ENCODE results near the gene DDX10.

DDX10 gene

GRCh38 chr11:108897071-108897481, 232.2 kb downstream of the DDX10 start:
- H2BK15ac ChIP-seq (ENCODE audit: low read length), result no peak overlapping the region
- no peak overlapping the region for H4K8ac ChIP-seq (ENCODE audit: low read depth, low read length)
- no peak overlapping the region for H3K9ac ChIP-seq (ENCODE audit: low read depth, low read length, poor library complexity)
- H3K36me3 ChIP-seq (replicated peaks in 1 of 2; ENCODE audit: control insufficient read depth in 2 of 2, insufficient read depth in 2 of 2, low read length in 2 of 2), result no peaks in the 10 kb centered on the region
- peak overlapping the region; percentile 53 for H3K27ac ChIP-seq (replicated peaks; ENCODE audit: low read length)
- no peak overlapping the region for H3K4me2 ChIP-seq (ENCODE audit: insufficient read depth, low read length, poor library complexity, severe bottlenecking)
- no peaks in the 10 kb centered on the region for H3K27me3 ChIP-seq (ENCODE audit: control insufficient read depth in 3 of 3, insufficient read depth in 3 of 3, low read depth in 1 of 3, low read length in 3 of 3)
- no peak overlapping the region for H2AFZ ChIP-seq (ENCODE audit: low read length)
- no peak overlapping the region for H3K14ac ChIP-seq (ENCODE audit: low read length)
- H2BK12ac ChIP-seq (ENCODE audit: low read length), result no peak overlapping the region
- peaks cover 2 to 9% of the 10 kb centered on the region in 2 donors for H3K4me1 ChIP-seq (ENCODE audit: control insufficient read depth in 2 of 2, insufficient read depth in 1 of 2, low read depth in 1 of 2, low read length in 2 of 2)
- H2AK5ac ChIP-seq (ENCODE audit: low read depth, low read length), result no peak overlapping the region
- no peak overlapping the region for H2BK120ac ChIP-seq (ENCODE audit: low read depth, low read length)
- no peaks in the 10 kb centered on the region for H3K79me1 ChIP-seq (ENCODE audit: low read depth, low read length)
- H3K4me3 ChIP-seq (ENCODE audit: low read length in 2 of 2), result no peak overlapping the region
- no peak overlapping the region for H4K91ac ChIP-seq (ENCODE audit: low read depth, low read length, poor library complexity)
- no CpG with 5 or more reads among the region's 1 CpG for WGBS, 2 donors (ENCODE audit: extremely low coverage in 2 of 2, insufficient read length in 2 of 2, insufficient replicate concordance in 1 of 2)
- no peak overlapping the region for H3K23ac ChIP-seq (ENCODE audit: low read depth, low read length, poor library complexity)
- H3K18ac ChIP-seq (ENCODE audit: low read length), result no peak overlapping the region
- H2BK5ac ChIP-seq (ENCODE audit: low read length), result no peak overlapping the region
- peak; percentile 11 for DNase-seq (ENCODE audit: low spot score)
- H3K9me3 ChIP-seq (replicated peaks in 1 of 2; ENCODE audit: control insufficient read depth in 2 of 2, insufficient read depth in 1 of 2, low read depth in 1 of 2, low read length in 2 of 2), result peaks cover 0 to 9% of the 10 kb centered on the region in 2 donors
- H3K4ac ChIP-seq (ENCODE audit: low read length), result no peak overlapping the region

GRCh38 chr11:108897916-108898315, 233.0 kb downstream of the DDX10 start:
- Histone ChIP-seq H4K91ac (ENCODE audit: low read depth, low read length, poor library complexity) (no peak overlapping the region), H3K4ac (ENCODE audit: low read length) (no peak overlapping the region), H4K8ac (ENCODE audit: low read depth, low read length) (no peak overlapping the region), H3K9ac (ENCODE audit: low read depth, low read length, poor library complexity) (no peak overlapping the region), H3K23ac (ENCODE audit: low read depth, low read length, poor library complexity) (no peak overlapping the region), H3K9me3 (replicated peaks in 1 of 2; ENCODE audit: control insufficient read depth in 2 of 2, insufficient read depth in 1 of 2, low read depth in 1 of 2, low read length in 2 of 2) (peaks cover 0 to 9% of the 10 kb centered on the region in 2 donors), H3K18ac (ENCODE audit: low read length) (no peak overlapping the region), H3K36me3 (replicated peaks in 1 of 2; ENCODE audit: control insufficient read depth in 2 of 2, insufficient read depth in 2 of 2, low read length in 2 of 2) (no peaks in the 10 kb centered on the region), H2BK12ac (ENCODE audit: low read length) (no peak overlapping the region), H3K14ac (ENCODE audit: low read length) (no peak overlapping the region), H2BK5ac (ENCODE audit: low read length) (no peak overlapping the region), H2BK15ac (ENCODE audit: low read length) (no peak overlapping the region), H3K27ac (replicated peaks; ENCODE audit: low read length) (no peak overlapping the region), H3K79me1 (ENCODE audit: low read depth, low read length) (no peaks in the 10 kb centered on the region), H3K4me3 (ENCODE audit: low read length in 2 of 2) (no peak overlapping the region), H2AFZ (ENCODE audit: low read length) (no peak overlapping the region), H2AK5ac (ENCODE audit: low read depth, low read length) (no peak overlapping the region), H3K4me1 (ENCODE audit: control insufficient read depth in 2 of 2, insufficient read depth in 1 of 2, low read depth in 1 of 2, low read length in 2 of 2) (peaks cover 2 to 11% of the 10 kb centered on the region in 2 donors), H2BK120ac (ENCODE audit: low read depth, low read length) (no peak overlapping the region), H3K27me3 (ENCODE audit: control insufficient read depth in 3 of 3, insufficient read depth in 3 of 3, low read depth in 1 of 3, low read length in 3 of 3) (no peaks in the 10 kb centered on the region), H3K4me2 (ENCODE audit: insufficient read depth, low read length, poor library complexity, severe bottlenecking) (no peak overlapping the region)
- DNase-seq (ENCODE audit: low spot score), result no peak
- no CpG with 5 or more reads among the region's 5 CpGs for WGBS, 2 donors (ENCODE audit: extremely low coverage in 2 of 2, insufficient read length in 2 of 2, insufficient replicate concordance in 1 of 2)

GRCh38 chr11:108901359-108901758, 236.5 kb downstream of the DDX10 start:
- Histone ChIP-seq H2AK5ac (ENCODE audit: low read depth, low read length) (no peak overlapping the region), H4K91ac (ENCODE audit: low read depth, low read length, poor library complexity) (no peak overlapping the region), H2AFZ (ENCODE audit: low read length) (no peak overlapping the region), H2BK12ac (ENCODE audit: low read length) (no peak overlapping the region), H3K9ac (ENCODE audit: low read depth, low read length, poor library complexity) (no peak overlapping the region), H2BK120ac (ENCODE audit: low read depth, low read length) (no peak overlapping the region), H3K14ac (ENCODE audit: low read length) (no peak overlapping the region), H3K23ac (ENCODE audit: low read depth, low read length, poor library complexity) (no peak overlapping the region), H4K8ac (ENCODE audit: low read depth, low read length) (no peak overlapping the region), H3K79me1 (ENCODE audit: low read depth, low read length) (no peaks in the 10 kb centered on the region), H3K4me3 (ENCODE audit: low read length in 2 of 2) (no peak overlapping the region), H3K9me3 (replicated peaks in 1 of 2; ENCODE audit: control insufficient read depth in 2 of 2, insufficient read depth in 1 of 2, low read depth in 1 of 2, low read length in 2 of 2) (peaks cover 0 to 9% of the 10 kb centered on the region in 2 donors), H3K4me2 (ENCODE audit: insufficient read depth, low read length, poor library complexity, severe bottlenecking) (no peak overlapping the region), H2BK5ac (ENCODE audit: low read length) (no peak overlapping the region), H3K36me3 (replicated peaks in 1 of 2; ENCODE audit: control insufficient read depth in 2 of 2, insufficient read depth in 2 of 2, low read length in 2 of 2) (no peaks in the 10 kb centered on the region), H2BK15ac (ENCODE audit: low read length) (no peak overlapping the region), H3K4me1 (ENCODE audit: control insufficient read depth in 2 of 2, insufficient read depth in 1 of 2, low read depth in 1 of 2, low read length in 2 of 2) (peaks cover 4 to 19% of the 10 kb centered on the region in 2 donors), H3K18ac (ENCODE audit: low read length) (no peak overlapping the region), H3K27me3 (ENCODE audit: control insufficient read depth in 3 of 3, insufficient read depth in 3 of 3, low read depth in 1 of 3, low read length in 3 of 3) (no peaks in the 10 kb centered on the region), H3K27ac (replicated peaks; ENCODE audit: low read length) (no peak overlapping the region), H3K4ac (ENCODE audit: low read length) (no peak overlapping the region)
- no peak for DNase-seq (ENCODE audit: low spot score)
- no CpG with 5 or more reads among the region's 3 CpGs for WGBS, 2 donors (ENCODE audit: extremely low coverage in 2 of 2, insufficient read length in 2 of 2, insufficient replicate concordance in 1 of 2)

GRCh38 chr11:108902027-108902469, 237.2 kb downstream of the DDX10 start:
- no peak overlapping the region for H3K4me3 ChIP-seq (ENCODE audit: low read length in 2 of 2)

More at GRCh38 chr11:108902027-108902469, 237.2 kb downstream of the DDX10 start:
- peaks cover 3 to 16% of the 10 kb centered on the region in 2 donors for H3K4me1 ChIP-seq (ENCODE audit: control insufficient read depth in 2 of 2, insufficient read depth in 1 of 2, low read depth in 1 of 2, low read length in 2 of 2)
- H3K27me3 ChIP-seq (ENCODE audit: control insufficient read depth in 3 of 3, insufficient read depth in 3 of 3, low read depth in 1 of 3, low read length in 3 of 3), result no peaks in the 10 kb centered on the region
- no peak for DNase-seq (ENCODE audit: low spot score)
- H4K8ac ChIP-seq (ENCODE audit: low read depth, low read length), result no peak overlapping the region
- no peak overlapping the region for H3K27ac ChIP-seq (replicated peaks; ENCODE audit: low read length)
- no peak overlapping the region for H2BK120ac ChIP-seq (ENCODE audit: low read depth, low read length)
- WGBS, 2 donors (ENCODE audit: extremely low coverage in 2 of 2, insufficient read length in 2 of 2, insufficient replicate concordance in 1 of 2), result no CpG with 5 or more reads among the region's 2 CpGs
- H3K18ac ChIP-seq (ENCODE audit: low read length), result no peak overlapping the region
- H2BK15ac ChIP-seq (ENCODE audit: low read length), result no peak overlapping the region
- H2BK12ac ChIP-seq (ENCODE audit: low read length), result no peak overlapping the region
- no peaks in the 10 kb centered on the region for H3K79me1 ChIP-seq (ENCODE audit: low read depth, low read length)
- H2AK5ac ChIP-seq (ENCODE audit: low read depth, low read length), result no peak overlapping the region
- no peak overlapping the region for H3K4ac ChIP-seq (ENCODE audit: low read length)
- H3K14ac ChIP-seq (ENCODE audit: low read length), result no peak overlapping the region
- H3K36me3 ChIP-seq (replicated peaks in 1 of 2; ENCODE audit: control insufficient read depth in 2 of 2, insufficient read depth in 2 of 2, low read length in 2 of 2), result no peaks in the 10 kb centered on the region
- H2AFZ ChIP-seq (ENCODE audit: low read length), result no peak overlapping the region
- no peak overlapping the region for H4K91ac ChIP-seq (ENCODE audit: low read depth, low read length, poor library complexity)
- H3K23ac ChIP-seq (ENCODE audit: low read depth, low read length, poor library complexity), result no peak overlapping the region
- H3K9ac ChIP-seq (ENCODE audit: low read depth, low read length, poor library complexity), result no peak overlapping the region
- H3K4me2 ChIP-seq (ENCODE audit: insufficient read depth, low read length, poor library complexity, severe bottlenecking), result no peak overlapping the region
- peaks cover 0 to 9% of the 10 kb centered on the region in 2 donors for H3K9me3 ChIP-seq (replicated peaks in 1 of 2; ENCODE audit: control insufficient read depth in 2 of 2, insufficient read depth in 1 of 2, low read depth in 1 of 2, low read length in 2 of 2)
- H2BK5ac ChIP-seq (ENCODE audit: low read length), result no peak overlapping the region

All from neuronal stem cell (in vitro differentiated cells).